Neural progenitor cell (in vitro differentiated cells): ENCODE data around the gene ARHGAP24.

Experiments
- CTCF ChIP-seq: fragments of 200-600 bp; sonication (generic); IDR thresholded peaks from 2 replicates; pipeline ENCODE4 v1.5.1; 2017; ENCODE audit warnings: antibody characterized with exemption, mild to moderate bottlenecking
- EZH2 ChIP-seq: fragments of 200-600 bp; sonication (generic); IDR thresholded peaks from 2 replicates; pipeline ENCODE4 v1.6.1; 2017; ENCODE audit warnings: antibody characterized with exemption, mild to moderate bottlenecking, moderate library complexity
- EZH2phosphoT487 ChIP-seq: fragments of 200-600 bp; sonication (generic); IDR thresholded peaks from 2 replicates; pipeline ENCODE4 v1.6.1; 2017; ENCODE audit warnings: antibody characterized with exemption

DNA sequence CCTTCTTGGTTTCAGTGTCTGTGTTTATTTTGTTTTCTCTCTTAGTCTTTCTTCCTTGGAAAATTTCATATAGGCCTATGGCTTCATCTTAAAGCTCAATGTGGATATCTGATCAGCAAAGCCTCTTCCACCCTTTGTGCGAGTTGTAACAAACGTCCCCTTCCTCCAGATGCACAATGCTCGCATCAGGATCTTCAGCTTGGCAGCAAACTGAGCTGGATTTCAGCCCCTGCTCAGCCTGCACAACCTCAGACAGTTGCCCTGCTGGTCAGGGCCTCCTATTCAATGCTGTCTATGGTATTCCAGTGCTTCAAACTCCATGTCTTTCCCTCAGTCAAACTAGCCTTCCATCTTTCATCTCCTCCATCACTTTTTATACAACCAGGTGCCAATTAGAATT, 309.4 kb downstream of the ARHGAP24 start:
- TF ChIP-seq CTCF (no peak), EZH2 (no peak), EZH2phosphoT487 (no peak)
